Ovary (tissue), 9 donors: ENCODE results near the gene LSM12. TPM values are rescaled to one million over a fixed set of nuclear protein-coding genes. Genes with fewer than 3 reads are reported as not detected.
"Not testable (repeated sequence)": the region's sequence is repeated elsewhere in the genome, so short reads cannot be mapped to it uniquely, and the experiment has no call there.

Source experiments
- DNase-seq, 5 donors: peaks; one replicate each; pipeline ENCODE4 v3.0.0-alpha.2; 2019 to 2020
- H3K27ac ChIP-seq, 2 donors: fragments of 200-600 bp; one replicate each; pipeline versions ENCODE4 v1.5.1 to v1.8.0; 2019 to 2022
- H3K27me3 ChIP-seq: fragments of 200-600 bp; one replicate; pipeline ENCODE4 v1.8.0; 2022
- H3K36me3 ChIP-seq: fragments of 200-600 bp; sonication (generic); one replicate; pipeline ENCODE4 v1.5.1; 2019
- H3K4me1 ChIP-seq: one replicate; pipeline ENCODE4 v1.8.1; 2013; ENCODE audit warnings: mild to moderate bottlenecking, moderate library complexity; ENCODE audit not compliant: insufficient read depth
- H3K4me3 ChIP-seq: fragments of 200-600 bp; sonication (generic); one replicate; pipeline ENCODE4 v1.5.1; 2017
- H3K9me3 ChIP-seq, 2 donors: fragments of 200-600 bp in 1 of 2; sonication (generic) in 1 of 2; one replicate each; pipeline versions ENCODE4 v1.5.1 to v1.8.1; 2013 to 2019; ENCODE audit warnings: mild to moderate bottlenecking in 1 of 2, moderate library complexity in 1 of 2
- CTCF ChIP-seq, 3 donors: fragments of 450-650 bp in 2 of 3; fragments of 200-600 bp in 1 of 3; IDR thresholded peaks; one replicate each; pipeline versions ENCODE4 v1.5.1 to v1.8.0; 2016 to 2022; ENCODE audit warnings: antibody characterized with exemption in 3 of 3, mild to moderate bottlenecking in 1 of 3
- EP300 ChIP-seq: sonication (generic); formaldehyde crosslinking; IDR thresholded peaks from one replicate; pipeline ENCODE4 v1.6.1; 2017; ENCODE audit warnings: antibody characterized with exemption
- POLR2A ChIP-seq: fragments of 450-650 bp; IDR thresholded peaks from one replicate; pipeline ENCODE4 v1.6.1; 2017; ENCODE audit warnings: antibody characterized with exemption, mild to moderate bottlenecking, moderate library complexity
- WGBS, 3 donors: extraction: QIAGEN DNeasy Blood & Tissue Kit in 1 of 3; methylation state at CpG; one replicate each; pipeline versions ENCODE4 v1.1.5 to v1.1.7; 2013 to 2017; 5-methylcytosine and 5-hydroxymethylcytosine counted together
- intact Hi-C, 4 donors: fragments of 100-400 bp; cut with DNase I; formaldehyde crosslinking; loops; one replicate each; pipeline versions ENCODE4 v1.11.0 to v1.15.1; 2022 to 2023
- polyA plus RNA-seq, 2 donors: library from polyadenylated mRNA; stranded (reverse); fragments of 200-250 nt in 1 of 2; fragments of 350-450 nt in 1 of 2; fragmentation: Illumina TruSeq in 1 of 2; extraction: RNeasy Lipid Tissue Mini Kit (QIAGEN cat#74804) in 1 of 2; gene quantifications; one replicate each; pipeline ENCODE4 v1.2.3, GENCODE V29; 2013 to 2014
- total RNA-seq, 7 donors: library from RNA; depleted of rRNA in 2 of 7; stranded (reverse); fragments of >200 nt in 2 of 7; fragmentation: NEBNext Ultra II Directional in 3 of 7; extraction: Animal tissue kit (Norgen Biotek cat#: 25700) in 3 of 7; gene quantifications; one replicate each; pipeline versions ENCODE4 v1.1.0 to v1.2.4, GENCODE V29; 2016 to 2023
- donor health status: DM: no; HTN: no; CAD: no; lungs with moderate emphysema.
- donor health status: DM: no; HTN: no; CAD: no.
- donor health status: Bipolar disorder and iron deficiency.
- donor health status: DM: yes; HTN: yes; CAD: no.
- donor health status: DM: no; HTN: no; CAD: no.
- donor health status: DM: yes; HTN: yes; CAD: no.

The LSM12 gene
- total and polyA plus RNA-seq, 9 donors: 17.1 to 54.6 (median 36.4) TPM

- Histone ChIP-seq H3K4me3 (no peak overlapping the region), H3K36me3 (no peaks in the 10 kb centered on the region), H3K27me3 (peaks cover 2% of the 10 kb centered on the region), H3K9me3 (no peaks in the 10 kb centered on the region), H3K27ac (no peak overlapping the region), H3K4me1 (peaks cover 4% of the 10 kb centered on the region)
- TF ChIP-seq CTCF (IDR thresholded peaks at IDR 0.05) (no peak), POLR2A (no peak), EP300 (no peak)
- 73 to 82% (median 73%) methylated on average over 6 of the region's 6 CpGs for WGBS, 3 donors
- no peak for DNase-seq
- intact Hi-C loops: no loop called here
These were observed 65.5 kb downstream of the LSM12 start for GRCh38 chr17:44000871-44001460.

- 80 to 89% (median 81%) methylated on average over 12 of the region's 12 CpGs for whole genome bisulfite sequencing, 3 donors
These were observed 66.2 kb downstream of the LSM12 start for GRCh38 chr17:44000141-44000860.

GRCh38 chr17:43999024-43999423 lies 67.4 kb downstream of the LSM12 start:
- no peak for TF ChIP-seq POLR2A
- no peak for TF ChIP-seq EP300
- no peak for TF ChIP-seq CTCF (IDR thresholded peaks at IDR 0.05)
- WGBS, 3 donors: 58 to 71% (median 60%) methylated on average over 4 of the region's 4 CpGs
- intact Hi-C loops: loop anchor here in 1 of 4 donors (10.0 kb wide), 1 partner anchor 64 kb away; no protein-coding TSS in a partner anchor

More at GRCh38 chr17:44000141-44000860, 66.2 kb downstream of the LSM12 start:
- no peak for DNase-seq
- intact Hi-C loops: no loop called here
- no peaks in the 10 kb centered on the region for H3K36me3 ChIP-seq
- H3K4me3 ChIP-seq: no peak overlapping the region
- peaks cover 2% of the 10 kb centered on the region for H3K4me1 ChIP-seq
- peaks cover 2% of the 10 kb centered on the region for H3K27me3 ChIP-seq
- H3K27ac ChIP-seq: no peak overlapping the region
- H3K9me3 ChIP-seq: no peaks in the 10 kb centered on the region
- TF ChIP-seq EP300: no peak
- no peak for TF ChIP-seq POLR2A
- TF ChIP-seq CTCF (IDR thresholded peaks at IDR 0.05): no peak

GRCh38 chr17:43998552-43998951 lies 67.9 kb downstream of the LSM12 start:
- H3K27me3 ChIP-seq: no peaks in the 10 kb centered on the region

More at GRCh38 chr17:43999024-43999423, 67.4 kb downstream of the LSM12 start:
- no peak overlapping the region for H3K27ac ChIP-seq
- H3K4me1 ChIP-seq: no peaks in the 10 kb centered on the region
- H3K4me3 ChIP-seq: no peak overlapping the region
- no peaks in the 10 kb centered on the region for H3K36me3 ChIP-seq
- H3K27me3 ChIP-seq: peaks cover 2% of the 10 kb centered on the region
- no peaks in the 10 kb centered on the region for H3K9me3 ChIP-seq
- no peak for DNase-seq

GRCh38 chr17:43997180-43997579 lies 69.3 kb downstream of the LSM12 start:
- not testable (repeated sequence) for H3K27ac ChIP-seq, DNase-seq, H3K9me3 ChIP-seq, H3K4me3 ChIP-seq, H3K36me3 ChIP-seq, H3K27me3 ChIP-seq, H3K4me1 ChIP-seq
- WGBS, 3 donors: 74 to 89% (median 84%) methylated on average over 5 of the region's 5 CpGs
- intact Hi-C loops: loop anchor here in 1 of 4 donors (10.0 kb wide), 1 partner anchor 62 kb away; no protein-coding TSS in a partner anchor

More at GRCh38 chr17:43998552-43998951, 67.9 kb downstream of the LSM12 start:
- no peaks in the 10 kb centered on the region for H3K9me3 ChIP-seq
- H3K4me1 ChIP-seq: no peaks in the 10 kb centered on the region
- intact Hi-C loops: loop anchor here in 1 of 4 donors (10.0 kb wide), 1 partner anchor 64 kb away; no protein-coding TSS in a partner anchor
- no peak overlapping the region for H3K27ac ChIP-seq
- no peaks in the 10 kb centered on the region for H3K36me3 ChIP-seq
- no peak for DNase-seq
- 78 to 88% (median 79%) methylated on average over 3 of the region's 3 CpGs for WGBS, 3 donors
- TF ChIP-seq EP300 (no peak), CTCF (IDR thresholded peaks at IDR 0.05) (no peak), POLR2A (no peak)
- H3K4me3 ChIP-seq: no peak overlapping the region
